AG09319 (cell line): ENCODE results near the gene GLT1D1.

ENCODE experiments used
- DNase-seq: peaks from one replicate; pipeline ENCODE4 v3.0.0-alpha.2; 2010; ENCODE audit warnings: low read depth; ENCODE audit errors: extremely low read depth
- CTCF ChIP-seq: IDR thresholded peaks from 2 replicates; pipeline ENCODE4 v1.5.1; 2011; ENCODE audit warnings: low read depth, mild to moderate bottlenecking, inconsistent platforms, low read length, moderate library complexity

GLT1D1 gene

GRCh38 chr12:129009833-129010622, 156.8 kb downstream of the GLT1D1 start:
- no peak for TF ChIP-seq CTCF
- no peak for DNase-seq

GRCh38 chr12:129016159-129016558, 162.9 kb downstream of the GLT1D1 start:
- DNase-seq, result no peak
- no peak for TF ChIP-seq CTCF

GRCh38 chr12:129025055-129025454, 171.8 kb downstream of the GLT1D1 start:
- DNase-seq, result no peak
- TF ChIP-seq CTCF, result no peak

GRCh38 chr12:129028844-129029243, 175.6 kb downstream of the GLT1D1 start:
- no peak for DNase-seq
- TF ChIP-seq CTCF, result no peak
